ENCODE results near the gene ZNF543. TPM values are rescaled to one million over a fixed set of nuclear protein-coding genes. Genes with fewer than 3 reads are reported as not detected.

ZNF543 gene
- 11.2 and 12.3 TPM in 2 replicates for total RNA-seq

DNA sequence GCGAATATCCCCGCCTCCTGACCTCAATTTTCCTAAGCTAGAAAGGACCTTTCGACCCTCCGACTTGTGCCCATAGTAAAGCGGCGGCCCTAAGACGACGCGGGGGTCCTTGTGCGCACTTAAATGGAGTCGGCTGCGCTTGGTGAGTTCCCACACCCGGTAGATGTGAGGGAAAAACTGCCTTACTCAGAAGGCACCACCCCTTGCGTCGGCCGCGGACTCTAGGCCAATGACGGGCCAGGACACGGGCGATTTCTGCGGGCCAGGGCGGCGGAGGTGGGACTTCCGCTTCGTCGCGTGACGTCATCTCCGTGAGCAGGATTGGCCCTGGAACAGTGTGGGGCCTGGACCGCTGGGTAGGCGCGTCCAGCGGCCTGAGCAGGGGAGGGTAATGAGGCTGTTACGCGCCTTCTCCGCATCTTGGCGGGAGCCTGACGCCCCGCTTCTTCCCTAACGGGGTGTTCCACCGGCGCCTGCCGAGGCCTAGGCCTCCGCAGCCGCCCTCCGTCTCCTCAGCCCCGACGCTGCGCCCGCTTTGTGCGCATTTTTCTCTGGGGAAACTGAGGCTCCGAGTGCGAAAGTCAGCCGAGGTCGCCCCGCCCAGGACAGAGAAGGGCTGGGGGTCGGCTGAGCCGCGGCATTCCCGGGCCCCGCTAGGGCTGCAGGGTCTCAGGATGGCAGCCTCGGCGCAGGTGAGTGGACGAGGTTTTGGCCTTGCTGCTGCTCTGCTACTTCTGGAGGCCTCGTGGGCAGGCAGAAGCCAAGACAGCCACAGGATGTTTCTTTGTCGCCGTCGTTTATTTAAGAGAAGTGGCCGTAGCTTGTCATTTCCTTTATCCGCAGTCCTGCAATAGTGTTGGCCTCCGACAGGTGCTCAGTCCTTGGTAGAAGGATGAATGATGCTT is at the start of gene ZNF543:
Gene ZNF543, plus strand, starts transcription at position 293 of the 905 bp plus-strand sequence. Its CDS starts 382 bp downstream, at position 675.

DNA sequence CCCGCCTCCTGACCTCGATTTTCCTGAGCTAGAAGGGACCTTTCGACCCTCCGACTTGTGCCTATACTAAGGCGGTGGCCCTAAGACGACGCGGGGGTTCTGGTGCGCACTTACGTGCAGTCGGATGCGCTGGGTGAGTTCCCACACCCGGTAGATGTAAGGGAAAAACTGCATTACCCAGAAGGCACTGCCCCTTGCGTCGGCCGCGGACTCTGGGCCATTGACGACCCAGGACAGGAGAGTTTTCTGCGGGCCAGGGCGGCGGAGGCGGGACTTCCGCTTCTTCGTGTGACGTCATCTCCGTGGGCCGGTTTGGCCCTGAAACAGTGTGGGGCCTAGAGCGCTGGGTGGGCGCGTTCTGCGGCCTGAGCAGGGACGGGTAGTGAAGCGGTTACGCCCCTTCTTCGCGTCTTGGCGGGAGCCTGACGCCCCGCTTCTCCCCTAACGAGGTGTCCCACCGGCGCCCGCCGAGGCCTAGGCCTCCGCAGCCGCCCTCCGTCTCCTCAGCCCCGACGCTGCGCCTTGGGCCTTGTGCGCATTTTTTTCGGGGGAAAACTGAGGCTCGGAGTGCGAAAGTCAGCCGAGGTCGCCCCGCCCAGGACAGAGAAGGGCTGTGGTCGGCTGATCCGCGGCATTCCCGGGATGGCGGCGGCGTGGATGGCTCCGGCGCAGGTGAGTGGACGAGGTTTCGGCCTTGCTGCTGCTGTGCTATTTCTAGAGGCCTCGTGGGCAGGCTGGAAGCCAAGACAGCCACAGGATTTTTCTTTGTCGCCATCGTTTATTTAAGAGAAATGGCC is 39.9 kb upstream of the ZNF543 start, which contains the start of gene ZNF460:
Gene ZNF460, plus strand, starts transcription at position 321 of the 797 bp plus-strand sequence. Its CDS starts 322 bp downstream, at position 643.

DNA sequence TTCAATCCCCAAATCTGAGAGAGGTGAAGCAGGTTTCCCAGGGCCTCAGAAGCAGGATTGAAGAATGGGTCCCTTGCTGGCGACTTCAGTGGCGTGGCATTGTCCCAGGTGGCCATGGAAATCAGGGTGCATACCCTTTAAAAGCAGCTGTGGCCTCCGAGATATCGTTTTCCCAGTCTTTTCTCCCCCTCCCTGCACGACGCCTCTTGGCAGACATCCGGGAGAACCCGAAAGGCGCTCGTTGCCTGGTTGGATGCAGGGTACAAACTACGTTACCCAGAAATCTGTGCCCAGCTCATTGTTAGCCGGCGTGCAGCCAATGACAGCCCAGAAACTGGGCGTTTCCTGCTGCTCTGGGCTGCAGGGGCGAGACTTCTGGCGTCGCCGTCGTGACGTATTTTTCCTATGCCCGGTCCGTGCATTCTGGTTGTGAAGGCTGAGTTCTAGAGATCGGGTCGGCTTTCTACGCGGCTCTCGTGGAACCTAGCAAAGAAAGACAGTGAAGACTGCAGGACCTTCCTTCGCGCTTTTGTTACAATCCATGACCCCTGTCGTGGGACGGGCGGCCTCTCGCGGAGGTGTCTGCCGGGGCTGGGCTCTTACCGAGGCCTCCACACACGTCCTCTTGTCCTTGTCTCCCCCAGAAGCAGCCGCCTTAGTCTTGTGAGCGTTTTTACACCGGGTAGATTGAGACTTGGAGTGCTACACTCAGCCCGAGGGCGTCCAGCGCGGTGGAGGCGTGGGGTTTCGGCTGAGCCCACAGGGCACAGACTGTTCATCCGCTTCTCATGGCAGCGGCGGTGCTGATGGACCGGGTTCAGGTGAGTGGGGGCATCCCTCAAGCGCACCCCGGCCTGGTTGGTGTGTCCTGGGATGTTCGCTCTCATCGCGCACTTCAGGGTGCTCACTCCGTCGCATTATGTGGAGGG is 30.9 kb downstream of the ZNF543 start, which contains the start of gene ZNF304:
Gene ZNF304, plus strand, starts transcription at position 395 of the 929 bp plus-strand sequence. Its CDS starts 394 bp downstream, at position 789.

DNA sequence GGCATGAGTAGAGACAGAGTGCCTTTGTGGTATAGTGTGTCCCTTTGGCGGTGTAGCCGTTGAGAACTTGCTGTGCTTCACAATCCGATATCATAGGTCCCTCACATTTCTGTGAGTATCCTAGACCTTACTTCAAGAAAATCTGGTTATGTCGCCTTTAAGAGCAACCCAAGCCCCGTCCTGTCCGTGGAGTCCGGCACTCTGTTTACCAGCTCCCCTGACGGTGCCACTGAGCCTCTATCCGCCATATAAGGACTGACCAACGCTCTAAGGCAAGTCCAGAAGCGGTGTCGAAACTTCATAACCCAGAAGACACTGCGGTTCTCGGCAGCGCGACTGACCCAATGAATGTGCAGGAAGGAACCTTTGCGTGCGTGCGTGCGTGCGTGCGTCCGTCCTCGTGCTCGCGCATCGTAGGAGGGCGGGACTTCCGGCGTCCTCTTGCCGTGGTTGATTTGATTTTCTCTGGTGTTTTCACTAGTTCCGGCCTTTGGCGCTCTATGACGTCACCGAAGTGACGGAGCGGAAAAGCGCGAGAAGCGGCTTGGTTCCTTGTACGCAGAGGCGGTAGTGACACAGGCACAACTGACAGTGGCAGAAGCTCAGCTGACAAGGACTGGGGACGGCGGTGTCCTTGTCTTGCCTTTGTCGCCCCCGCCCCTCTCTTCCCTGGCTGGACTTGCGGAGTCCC is 42.9 kb downstream of the ZNF543 start, which contains the start of the genes TRAPPC2B and ZNF547:
Gene TRAPPC2B, plus strand, starts transcription at position 555 of the 691 bp plus-strand sequence. CDS start 1,283 bp downstream, outside the sequence.
Gene ZNF547, plus strand, starts transcription at position 555 of the 691 bp plus-strand sequence. CDS start 5,005 bp downstream, outside the sequence.

Other genes with a start within 250 kb of the ZNF543 start
- gene USP29, start 200.5 kb upstream of the ZNF543 start, total RNA-seq, result not detected in 2 replicates
- not detected in 2 replicates for gene ZIM3, start 175.3 kb upstream of the ZNF543 start, total RNA-seq
- gene DUXA, start 153.0 kb upstream of the ZNF543 start, total RNA-seq, result not detected in 2 replicates
- 39.9 and 55.3 TPM in 2 replicates for gene ZNF264, start 129.0 kb upstream of the ZNF543 start, total RNA-seq
- 0.23 and 0.46 TPM in 2 replicates for gene AURKC, start 89.4 kb upstream of the ZNF543 start, total RNA-seq
- gene ZNF805, start 79.8 kb upstream of the ZNF543 start, total RNA-seq, result 38.6 and 40.7 TPM in 2 replicates
- 125 and 136 TPM in 2 replicates for gene ZNF460, start 40.0 kb upstream of the ZNF543 start, total RNA-seq
- gene ZNF304, start 30.8 kb downstream of the ZNF543 start, total RNA-seq, result 9.5 and 10.9 TPM in 2 replicates
- 6.6 and 7.5 TPM in 2 replicates for gene TRAPPC2B, start 43.1 kb downstream of the ZNF543 start, total RNA-seq
- 3.7 and 3.8 TPM in 2 replicates for gene ZNF547, start 43.1 kb downstream of the ZNF543 start, total RNA-seq
- 18.8 and 21.2 TPM in 2 replicates for gene ZNF548, start 69.4 kb downstream of the ZNF543 start, total RNA-seq
- gene ZNF17, start 90.7 kb downstream of the ZNF543 start, total RNA-seq, result 13.8 and 14.2 TPM in 2 replicates
- 10.0 and 15.4 TPM in 2 replicates for gene ZNF749, start 114.9 kb downstream of the ZNF543 start, total RNA-seq
- gene VN1R1, start 136.7 kb downstream of the ZNF543 start, total RNA-seq, result 0.72 and 0.76 TPM in 2 replicates
- 17.5 and 19.9 TPM in 2 replicates for gene ZNF772, start 157.1 kb downstream of the ZNF543 start, total RNA-seq
- gene ZNF419, start 167.3 kb downstream of the ZNF543 start, total RNA-seq, result 13.8 and 13.9 TPM in 2 replicates
- gene ZNF773, start 179.5 kb downstream of the ZNF543 start, total RNA-seq, result 13.7 and 22.1 TPM in 2 replicates
- gene ZNF549, start 206.9 kb downstream of the ZNF543 start, total RNA-seq, result 6.5 and 7.2 TPM in 2 replicates
- 9.1 and 13.0 TPM in 2 replicates for gene ZNF550, start 239.4 kb downstream of the ZNF543 start, total RNA-seq

Measured in smooth muscle cell of the pulmonary artery (primary cell).